Anterior cingulate cortex (tissue), 58 donors: ENCODE data around the gene CSH1.
"Not testable (repeated sequence)": the region's sequence is repeated elsewhere in the genome, so short reads cannot be mapped to it uniquely, and the experiment has no call there.

Experiments used
- DNase-seq, 58 donors: peaks; one replicate each; lab custom pipeline; 2025; lab: John Stamatoyannopoulos, UW

The CSH1 gene

GRCh38 chr17:63896524-63897354 lies at the start of gene CSH1:
Gene CSH1, minus strand, starts transcription at chr17:63896574. Its CDS starts 63 bp downstream, at chr17:63896511.
- not testable (repeated sequence) for DNase-seq

DNA sequence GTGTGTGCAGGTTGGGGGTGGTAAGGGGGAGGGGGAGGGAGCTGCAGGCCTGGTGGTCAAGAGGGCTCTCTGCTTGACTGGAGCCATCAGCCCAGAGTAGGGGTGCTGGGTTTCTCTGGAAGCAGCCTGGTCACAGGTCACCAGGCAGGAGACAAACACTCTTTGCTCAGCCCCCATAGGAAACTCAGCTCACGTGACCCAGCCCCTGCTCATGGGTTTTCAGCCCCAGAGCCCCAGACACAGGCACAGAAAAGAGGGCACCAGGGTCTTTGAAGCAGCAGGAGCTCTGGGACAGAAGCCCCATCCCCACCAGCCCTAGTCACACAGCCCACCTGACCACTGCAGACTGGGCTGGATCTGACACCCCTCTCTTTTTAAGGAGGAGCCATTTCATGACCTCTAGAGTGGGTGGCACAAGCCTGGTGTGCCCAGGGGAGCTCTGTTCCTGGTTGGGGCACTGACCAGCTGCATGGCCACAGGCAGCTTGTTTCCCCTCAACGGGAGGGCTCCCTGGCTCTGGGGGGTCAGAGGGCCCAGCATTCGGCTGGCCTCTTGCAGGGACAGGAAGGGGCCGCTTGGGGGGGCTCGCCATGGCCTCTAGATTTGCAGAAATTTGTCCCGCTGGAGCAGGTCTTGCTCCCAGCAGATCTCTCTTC lies 49.5 kb upstream of the CSH1 start:
- DNase-seq: no peak

DNA sequence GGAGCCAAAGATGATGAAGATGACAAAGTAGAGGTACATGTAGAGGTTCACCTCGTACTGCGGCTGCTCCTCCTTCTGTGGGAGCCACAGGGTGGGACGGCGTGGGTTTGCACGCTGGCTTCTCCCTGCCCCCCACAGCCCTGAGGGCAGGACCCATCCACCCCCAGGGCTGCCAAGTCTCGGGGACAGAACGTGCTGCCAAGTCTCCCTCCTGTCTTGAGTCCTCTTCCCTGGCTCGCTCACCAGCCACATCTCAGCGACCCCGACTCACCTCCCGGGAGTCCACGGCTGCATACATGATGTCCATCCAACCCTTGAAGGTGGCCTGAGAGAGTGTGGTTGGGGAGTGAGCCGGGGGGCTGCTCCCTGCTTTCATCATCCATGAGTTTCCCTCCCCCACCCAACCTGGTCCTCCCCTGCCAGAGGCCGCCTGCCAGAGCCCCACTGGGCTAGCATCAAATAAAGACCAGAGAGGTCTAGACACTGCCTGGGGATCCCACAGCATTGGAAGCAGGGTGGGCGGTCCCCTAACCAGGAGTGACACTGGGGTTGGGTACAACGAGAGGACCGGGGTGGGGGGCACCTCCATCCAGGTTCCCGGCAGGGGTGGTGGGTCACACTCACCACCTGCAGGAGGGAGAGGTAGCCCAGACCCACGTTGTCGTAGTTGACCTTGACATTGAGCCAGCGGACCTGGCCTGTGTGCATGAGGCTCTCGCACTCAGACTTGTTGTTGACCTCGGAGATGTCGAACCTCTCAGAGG lies 48.5 kb upstream of the CSH1 start:
- no peak for DNase-seq

DNA sequence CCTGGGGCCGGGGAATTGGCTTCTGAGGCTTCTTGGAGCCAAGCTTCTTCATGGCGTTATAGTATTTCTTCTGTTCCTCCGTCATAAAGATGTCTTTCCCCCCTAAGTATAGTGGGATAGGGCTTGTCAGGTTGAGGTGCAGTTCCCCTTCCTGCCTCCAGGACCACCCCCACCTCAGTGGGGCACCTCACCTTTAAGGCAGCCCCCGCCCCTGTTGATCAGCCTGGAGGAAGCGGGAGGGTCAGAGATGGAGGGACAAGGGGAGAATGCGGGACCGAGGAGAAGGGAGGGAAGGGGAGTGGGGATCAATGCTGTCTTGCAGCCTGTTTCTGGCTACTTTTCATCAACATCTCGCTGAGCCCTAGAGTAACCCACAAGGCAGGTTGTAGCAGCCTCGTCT lies 47.4 kb upstream of the CSH1 start:
- DNase-seq: no peak

DNA sequence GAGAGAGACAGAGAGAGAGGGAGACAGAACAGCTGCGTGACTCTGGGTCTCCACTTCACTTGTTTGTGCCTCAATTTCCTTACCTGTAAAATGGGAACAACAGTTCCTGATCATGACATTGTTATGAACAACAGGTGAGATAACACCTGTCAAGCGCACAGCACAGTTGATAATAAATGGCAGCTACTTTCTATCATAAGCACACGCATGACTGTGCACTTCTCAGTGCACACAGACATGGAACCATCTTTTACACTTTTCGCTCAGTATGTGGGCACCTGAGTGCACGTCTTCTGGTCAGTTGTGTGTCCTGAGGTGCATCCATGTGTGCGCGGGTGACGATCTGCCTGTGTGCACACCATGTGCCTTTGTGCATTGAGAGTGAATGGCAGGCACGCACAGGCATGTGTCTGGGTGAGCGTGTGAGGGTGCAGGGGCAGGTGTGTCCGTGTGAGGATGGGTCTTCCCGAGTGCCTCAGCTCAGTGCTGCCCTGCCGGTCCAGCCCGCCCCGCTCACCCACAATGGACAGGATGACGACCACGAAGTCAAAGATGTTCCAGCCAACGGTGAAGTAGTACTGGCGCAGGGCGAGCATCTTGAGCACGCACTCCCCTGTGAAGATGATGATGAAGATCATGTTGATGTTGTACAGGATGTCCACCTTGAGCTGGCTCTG lies 46.1 kb upstream of the CSH1 start:
- DNase-seq: no peak

DNA sequence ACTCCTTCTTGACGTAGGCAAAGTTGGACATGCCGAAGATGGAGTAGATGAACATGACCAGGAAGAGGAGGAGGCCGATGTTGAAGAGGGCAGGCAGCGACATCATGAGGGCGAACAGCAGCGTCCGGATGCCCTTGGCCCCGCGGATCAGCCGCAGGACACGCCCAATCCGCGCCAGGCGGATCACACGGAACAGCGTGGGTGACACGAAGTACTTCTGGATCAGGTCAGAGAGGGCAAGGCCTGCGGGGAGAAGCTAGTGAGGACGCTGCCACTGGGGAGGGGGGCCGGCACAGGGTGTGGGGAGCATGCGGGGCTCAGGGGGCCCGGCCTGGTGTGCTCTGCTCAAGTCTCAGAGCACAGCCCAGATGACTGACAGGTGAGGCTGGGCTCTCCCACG lies 45.4 kb upstream of the CSH1 start:
- no peak for DNase-seq

DNA sequence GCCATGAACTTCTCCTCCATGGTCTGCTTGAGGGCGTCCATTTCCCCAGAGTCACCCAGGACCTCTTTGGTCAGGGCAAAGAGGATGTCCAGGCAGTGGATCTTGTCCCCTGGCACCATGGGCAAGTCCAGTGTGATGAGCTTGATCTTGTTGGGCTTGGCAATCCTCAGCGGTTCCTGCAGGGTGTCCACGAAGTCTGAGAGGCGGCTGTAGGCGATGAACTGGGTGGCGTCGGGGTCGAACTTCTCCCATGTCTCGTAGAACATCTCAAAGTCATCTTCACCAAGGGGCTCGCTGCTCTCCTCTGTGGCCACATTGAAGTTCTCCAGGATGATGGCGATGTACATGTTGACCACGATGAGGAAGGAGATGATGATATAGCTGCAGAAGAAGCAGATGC lies 44.8 kb upstream of the CSH1 start:
- DNase-seq: no peak

- no peak for DNase-seq
These were observed 44.2 kb upstream of the CSH1 start for GRCh38 chr17:63940584-63940983.

DNA sequence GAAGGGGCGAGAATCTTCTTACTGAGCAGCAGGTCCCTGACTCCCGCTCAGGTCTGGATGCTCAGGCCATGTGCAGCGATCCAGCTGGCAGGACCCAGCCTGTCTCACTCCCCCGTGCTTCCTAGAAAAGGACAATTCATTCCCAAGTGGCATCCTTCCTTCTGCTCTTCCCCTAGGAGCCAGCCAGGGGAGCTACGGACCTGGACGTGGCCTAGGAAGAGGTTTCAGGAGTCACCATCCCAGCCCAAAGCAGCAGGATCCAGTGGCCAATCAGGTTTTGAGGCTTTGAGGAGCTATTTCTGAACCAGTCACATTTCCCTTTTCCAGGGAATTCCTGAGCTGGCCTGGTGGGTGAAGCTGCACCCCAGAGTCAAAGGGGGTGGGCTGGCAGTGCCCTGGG lies 43.5 kb upstream of the CSH1 start:
- no peak for DNase-seq

GRCh38 chr17:63939401-63939800 lies 43.0 kb upstream of the CSH1 start:
- no peak for DNase-seq

- no peak for DNase-seq
These were observed 41.5 kb upstream of the CSH1 start for GRCh38 chr17:63937920-63938319.

GRCh38 chr17:63937319-63937718 lies 40.9 kb upstream of the CSH1 start:
- DNase-seq: no peak

DNA sequence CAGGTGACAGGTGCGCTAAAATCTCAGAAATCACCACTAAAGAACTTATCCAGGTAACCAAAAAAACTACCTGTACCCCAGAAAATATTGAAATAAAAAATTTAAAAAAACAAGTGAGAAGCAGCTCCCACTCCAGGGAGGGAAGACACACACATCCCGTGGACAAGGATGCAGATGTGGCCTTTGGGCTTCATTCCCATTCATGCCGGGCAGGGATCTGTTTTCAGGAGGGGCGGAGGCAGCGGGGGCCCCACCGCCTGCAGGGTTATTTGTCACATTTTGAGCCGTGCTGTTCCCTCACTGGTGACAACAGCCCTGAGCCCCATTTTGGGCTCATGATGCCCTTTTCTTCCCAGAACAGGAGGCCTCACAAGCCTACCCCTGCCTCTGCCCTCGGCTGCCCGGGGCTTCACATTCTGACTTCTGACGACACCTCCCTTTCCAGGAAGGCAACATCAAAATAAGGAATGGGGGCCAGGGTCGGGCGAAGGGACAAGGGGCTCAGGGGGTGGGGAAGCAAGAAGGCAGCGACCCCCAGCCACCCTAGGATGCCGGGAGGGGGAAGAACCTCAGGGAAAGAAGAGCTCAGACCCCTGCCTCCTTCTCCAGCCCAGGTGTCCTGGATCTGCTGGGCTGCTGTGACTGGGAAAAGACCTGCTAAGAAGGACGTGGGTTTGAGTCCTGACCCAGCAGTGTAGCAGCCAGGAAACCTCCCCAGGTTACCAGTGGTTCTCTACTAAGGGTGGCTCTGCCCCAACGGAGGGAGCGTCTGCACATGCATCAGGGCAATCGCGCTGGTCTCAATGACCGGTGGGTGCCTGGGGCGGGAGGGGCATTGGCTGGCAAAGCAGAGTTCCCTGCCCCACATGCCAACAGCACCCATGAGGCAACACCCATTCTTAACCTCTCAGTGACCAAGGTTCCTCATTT lies 38.1 kb upstream of the CSH1 start:
- no peak for DNase-seq

DNA sequence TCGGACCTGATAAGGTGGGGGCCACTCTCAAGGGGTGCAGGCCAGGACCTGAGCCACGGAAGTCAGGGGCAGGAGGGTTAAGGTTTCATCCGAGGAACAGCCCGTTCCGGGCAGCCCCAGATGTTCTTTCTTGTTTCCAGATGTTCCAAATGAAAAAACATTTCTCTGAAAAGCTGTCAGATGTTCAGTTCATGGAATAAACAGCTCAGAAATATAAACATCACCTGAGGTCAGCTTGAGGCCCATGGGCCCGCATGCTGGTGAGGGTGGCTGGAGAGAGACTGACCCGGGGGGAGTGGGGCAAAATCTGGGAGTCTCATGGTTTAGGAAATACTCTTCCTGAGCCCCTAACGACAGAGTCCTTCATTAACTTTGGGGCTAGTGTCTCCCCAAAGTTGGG lies 37.2 kb upstream of the CSH1 start:
- no peak for DNase-seq

GRCh38 chr17:63932721-63933120 lies 36.3 kb upstream of the CSH1 start:
- no peak for DNase-seq

GRCh38 chr17:63931981-63932561 lies 35.7 kb upstream of the CSH1 start, which contains the start of gene CD79B:
Gene CD79B, minus strand, starts transcription at chr17:63932331. Its CDS starts 70 bp downstream, at chr17:63932261.
- DNase-seq: no peak

DNA sequence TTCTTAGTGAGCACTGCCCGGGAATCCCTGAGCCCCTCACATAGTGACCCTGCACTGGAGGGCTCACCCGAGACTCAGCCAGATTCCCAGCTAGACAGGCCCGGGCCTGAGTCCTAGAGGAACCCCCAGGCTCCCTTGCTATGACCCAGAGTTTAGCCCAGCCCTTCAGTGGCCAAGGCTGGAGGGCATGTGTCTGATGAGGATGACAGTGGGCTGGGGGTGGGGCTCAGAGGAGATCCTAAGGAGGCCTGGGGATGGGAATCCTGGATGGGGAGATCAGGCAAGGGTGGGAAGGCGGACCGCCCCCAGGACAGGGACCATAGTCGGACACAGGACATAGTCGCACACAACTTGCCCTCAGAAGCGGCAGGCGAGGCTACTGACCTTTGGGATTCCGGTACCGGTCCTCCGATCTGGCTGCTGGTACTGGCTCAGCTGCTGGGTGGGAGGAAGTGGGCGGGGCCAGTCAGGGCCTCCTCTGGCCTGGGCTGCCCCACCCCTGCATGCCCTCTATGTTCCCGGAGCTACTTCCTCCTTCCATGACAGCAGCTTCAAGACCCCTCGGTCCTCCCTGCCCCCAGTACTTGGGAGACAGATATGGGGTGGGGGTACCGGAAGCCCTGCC lies 34.7 kb upstream of the CSH1 start:
- DNase-seq: peak in 1 of 58 donors; percentile 11
